Endothelial cell of umbilical vein (primary cell): ENCODE results near the gene EZR. TPM values are rescaled to one million over a fixed set of nuclear protein-coding genes. Genes with fewer than 3 reads are reported as not detected.

Source experiments
- BruUV-seq: library from RNA; stranded (reverse); fragments of 400-500 nt; replicated peaks from 2 replicates; lab custom pipeline; 2021; lab: Mats Ljungman, UMichigan
- CTCF ChIA-PET: fragments of 300-600, 350-600 bp; sonication (Branson Sonifier 250); formaldehyde crosslinking; loops from one replicate; lab custom pipeline; 2021; ENCODE audit warnings: antibody characterized with exemption, inconsistent platforms; lab: Charles Lee
- POLR2A ChIA-PET: fragments of 300-600, 350-600 bp; sonication (Branson Sonifier 250); formaldehyde crosslinking; loops from one replicate; lab custom pipeline; 2021; ENCODE audit warnings: antibody characterized with exemption, inconsistent platforms; lab: Charles Lee
- DNase-seq: peaks from one replicate; pipeline ENCODE4 v3.0.0-alpha.2; 2011; ENCODE audit warnings: low read depth, low spot score
- FAIRE-seq: peaks from 2 replicates; lab custom pipeline; 2011; peaks lifted over from hg19 to GRCh38; lab: Jason Lieb, UNC
- H2AFZ ChIP-seq: 2 replicates; pipeline ENCODE4 v1.6.0; 2012; ENCODE audit warnings: low read depth, low read length, control low read depth, inconsistent platforms
- H3K27ac ChIP-seq: 2 replicates; pipeline ENCODE4 v1.5.1; 2011; ENCODE audit warnings: low read depth, mild to moderate bottlenecking, control low read depth, low read length, moderate library complexity; ENCODE audit not compliant: insufficient read depth
- H3K27me3 ChIP-seq, 2 experiments: 2 replicates each; pipeline versions ENCODE4 v1.6.0 to v1.6.1; 2011; ENCODE audit warnings: low read length in 2 of 2, mixed read lengths in 1 of 2; ENCODE audit not compliant: control insufficient read depth in 2 of 2, insufficient read depth in 2 of 2
- H3K36me3 ChIP-seq, 2 experiments: 2 replicates in 1 of 2; 3 replicates in 1 of 2; pipeline ENCODE4 v1.5.1; 2011; ENCODE audit warnings: low read length in 2 of 2, mild to moderate bottlenecking in 1 of 2, moderate library complexity in 1 of 2; ENCODE audit not compliant: control insufficient read depth in 2 of 2, insufficient read depth in 2 of 2; ENCODE audit errors: extremely low read depth in 1 of 2
- H3K4me1 ChIP-seq: 3 replicates; pipeline ENCODE4 v1.5.1; 2011; ENCODE audit warnings: mild to moderate bottlenecking, low read length; ENCODE audit not compliant: control insufficient read depth, insufficient read depth; ENCODE audit errors: extremely low read depth
- H3K4me2 ChIP-seq: 2 replicates; pipeline ENCODE4 v1.6.1; 2011; ENCODE audit warnings: low read length, control low read depth, mixed read lengths; ENCODE audit not compliant: insufficient read depth
- H3K4me3 ChIP-seq, 3 experiments: fragments of 200-600 bp in 1 of 3; sonication (generic), shearing (Covaris generic) in 1 of 3; replicated peaks in 1 of 3; 2 replicates each; pipeline ENCODE4 v1.5.1; 2011 to 2016; ENCODE audit warnings: control low read depth in 3 of 3, low read length in 3 of 3, mild to moderate bottlenecking in 2 of 3, inconsistent platforms in 1 of 3, low read depth in 1 of 3, moderate library complexity in 1 of 3; ENCODE audit not compliant: insufficient read depth in 1 of 3
- H3K79me2 ChIP-seq: 2 replicates; pipeline ENCODE4 v1.6.0; 2012; ENCODE audit warnings: low read length, inconsistent platforms; ENCODE audit not compliant: control insufficient read depth, insufficient read depth
- H3K9ac ChIP-seq: replicated peaks from 2 replicates; pipeline ENCODE3; 2011; ENCODE audit warnings: low read length, control low read depth; ENCODE audit not compliant: insufficient read depth; ENCODE audit errors: extremely low read depth
- H3K9me1 ChIP-seq: replicated peaks from 3 replicates; pipeline ENCODE4 v1.6.0; 2011; ENCODE audit warnings: mild to moderate bottlenecking, low read length; ENCODE audit not compliant: control insufficient read depth, insufficient read depth; ENCODE audit errors: extremely low read depth
- H3K9me3 ChIP-seq: replicated peaks from 2 replicates; pipeline ENCODE4 v1.5.1; 2012; ENCODE audit warnings: low read length, inconsistent platforms; ENCODE audit not compliant: control insufficient read depth, insufficient read depth
- H4K20me1 ChIP-seq: replicated peaks from 2 replicates; pipeline ENCODE3; 2011; ENCODE audit warnings: mild to moderate bottlenecking, low read length; ENCODE audit not compliant: control insufficient read depth, insufficient read depth; ENCODE audit errors: extremely low read depth
- CTCF ChIP-seq, 2 donors: IDR thresholded peaks; 1 replicate in 1 of 2; 2 replicates in 1 of 2; pipeline ENCODE4 v1.5.1; 2011; ENCODE audit warnings: low read length in 2 of 2, mild to moderate bottlenecking in 2 of 2, moderate library complexity in 2 of 2, control low read depth in 1 of 2, inconsistent platforms in 1 of 2, low read depth in 1 of 2; ENCODE audit not compliant: insufficient read depth in 1 of 2; ENCODE audit errors: extremely low read depth in 1 of 2
- EZH2 ChIP-seq: IDR thresholded peaks from 2 replicates; pipeline ENCODE4 v1.6.1; 2012; ENCODE audit warnings: borderline replicate concordance, low read depth, mild to moderate bottlenecking, moderate library complexity, low read length, inconsistent platforms; ENCODE audit not compliant: severe bottlenecking
- FOS ChIP-seq: IDR thresholded peaks from 2 replicates; pipeline ENCODE4 v1.6.1; 2011; ENCODE audit warnings: mild to moderate bottlenecking, low read length, moderate library complexity, borderline replicate concordance; ENCODE audit not compliant: insufficient read depth
- GATA2 ChIP-seq: IDR thresholded peaks from 2 replicates; pipeline ENCODE4 v1.7.0; 2011; ENCODE audit warnings: low read depth, mild to moderate bottlenecking, moderate library complexity, mixed read lengths, low read length; ENCODE audit not compliant: insufficient read length, insufficient read depth
- JUN ChIP-seq: IDR thresholded peaks from 2 replicates; pipeline ENCODE4 v1.6.1; 2011; ENCODE audit warnings: borderline replicate concordance, low read depth; ENCODE audit not compliant: insufficient read length, insufficient read depth
- MAX ChIP-seq: IDR thresholded peaks from 2 replicates; pipeline ENCODE4 v1.6.1; 2011; ENCODE audit not compliant: insufficient read depth, insufficient read length
- MYC ChIP-seq: IDR thresholded peaks from one replicate; pipeline ENCODE4 v1.6.1; 2011; ENCODE audit warnings: mild to moderate bottlenecking, low read depth, low read length
- POLR2A ChIP-seq: IDR thresholded peaks from 2 replicates; pipeline ENCODE4 v1.6.1; 2012; ENCODE audit warnings: low read depth, mild to moderate bottlenecking, control low read depth, low read length
- POLR2AphosphoS5 ChIP-seq: IDR thresholded peaks from 2 replicates; pipeline ENCODE4 v1.6.1; 2012; ENCODE audit warnings: low read depth, mild to moderate bottlenecking, control low read depth, low read length, moderate library complexity; ENCODE audit not compliant: insufficient read depth
- dilution Hi-C: fragments of 300-500 bp; cut with MboI; formaldehyde crosslinking; loops from one replicate; pipeline ENCODE4 v1.15.0; 2019; ENCODE audit warnings: low sequenced_read_pairs; ENCODE audit not compliant: extremely low pct_ligation_motif_present
- intact Hi-C: fragments of 100-400 bp; cut with micrococcal nuclease; formaldehyde crosslinking; loops from one replicate; pipeline ENCODE4 v1.10.0; 2022
- polyA plus RNA-seq, 4 experiments: library from polyadenylated mRNA; depleted of rRNA in 3 of 4; stranded (reverse) in 3 of 4; unstranded in 1 of 4; fragments of >200 nt; gene quantifications; 2 replicates each; pipeline versions ENCODE4 v1.2.1 to v1.2.3, GENCODE V29; 2011 to 2012; ENCODE audit warnings: missing spikeins in 1 of 4
- total RNA-seq: library from RNA; stranded (reverse); gene quantifications from 2 replicates; pipeline ENCODE4 v1.2.3, GENCODE V29; 2021

Gene EZR
- total and polyA plus RNA-seq, 2 donors (not counting 3 experiments of a cell fraction or from before 2014, with no cell fraction given): 58.5 to 108 TPM

GRCh38 chr6:158758451-158758860, 60.7 kb downstream of the EZR start:
- H3K79me2 ChIP-seq: no peaks in the 10 kb centered on the region
- no peaks in the 10 kb centered on the region for H3K4me1 ChIP-seq
- FAIRE-seq (no peak), DNase-seq (no peak)
- no peaks in the 10 kb centered on the region for H3K9me1 ChIP-seq
- no peaks in the 10 kb centered on the region for H3K36me3 ChIP-seq
- H4K20me1 ChIP-seq: no peaks in the 10 kb centered on the region
- dilution Hi-C loops: no loop called here
- H3K9ac ChIP-seq: no peak overlapping the region
- ChIA-PET POLR2A (no interaction called here), CTCF (no interaction called here)
- H3K27me3 ChIP-seq: no peaks in the 10 kb centered on the region
- H2AFZ ChIP-seq: no peak overlapping the region
- no peak overlapping the region for H3K4me3 ChIP-seq
- no peak overlapping the region for H3K4me2 ChIP-seq
- H3K9me3 ChIP-seq: no peaks in the 10 kb centered on the region
- H3K27ac ChIP-seq: no peak overlapping the region
- TF ChIP-seq FOS (no peak), JUN (no peak), MAX (no peak), MYC (no peak), POLR2A (no peak), POLR2AphosphoS5 (no peak), EZH2 (no peak), CTCF (IDR thresholded peaks at IDR 0.05; ENCODE audit: extremely low read depth in 1 of 2, insufficient read depth in 1 of 2, low read depth in 1 of 2, low read length in 2 of 2) (no peak), GATA2 (no peak)
- no TSS peak for BruUV-seq
- intact Hi-C loops: no loop called here
